GM19351 (cell line): ENCODE data around the gene RPL9.
A peak's percentile ranks its signal among the peaks of the same experiment; 100 is the strongest.
"Not testable (repeated sequence)": the region's sequence is repeated elsewhere in the genome, so short reads cannot be mapped to it uniquely, and the experiment has no call there.

Source experiments
- ATAC-seq: cut with Tn5 transposase; IDR thresholded peaks from one replicate; pipeline ENCODE4 v1.9.1; 2021; ENCODE audit warnings: mild to moderate bottlenecking, moderate library complexity; ENCODE audit not compliant: unreplicated experiment

The RPL9 gene

GRCh38 chr4:39467464-39467863 lies 8.7 kb upstream of the RPL9 start:
- no peak for ATAC-seq

GRCh38 chr4:39466747-39467146 lies 8.0 kb upstream of the RPL9 start:
- ATAC-seq: no peak

- ATAC-seq: no peak
These were observed 6.3 kb upstream of the RPL9 start for GRCh38 chr4:39464886-39465501.

GRCh38 chr4:39458161-39458504 lies 589 bp downstream of the RPL9 start:
- ATAC-seq: not testable (repeated sequence)

GRCh38 chr4:39456946-39457763 lies 1.6 kb downstream of the RPL9 start:
- no peak for ATAC-seq

GRCh38 chr4:39455486-39455885 lies 3.2 kb downstream of the RPL9 start:
- no peak for ATAC-seq

- no peak for ATAC-seq
These were observed 5.0 kb downstream of the RPL9 start for GRCh38 chr4:39453738-39454137.

GRCh38 chr4:39452860-39453587 lies 5.7 kb downstream of the RPL9 start:
- ATAC-seq: no peak

- no peak for ATAC-seq
These were observed 6.4 kb downstream of the RPL9 start for GRCh38 chr4:39452153-39452859.

- ATAC-seq: no peak
These were observed 7.2 kb downstream of the RPL9 start for GRCh38 chr4:39451423-39452023.

- no peak for ATAC-seq
These were observed 8.1 kb downstream of the RPL9 start for GRCh38 chr4:39450618-39451017.

- peak; percentile 88 for ATAC-seq
These were observed 11.7 kb downstream of the RPL9 start for GRCh38 chr4:39446842-39447573.

- no peak for ATAC-seq
These were observed 12.3 kb downstream of the RPL9 start for GRCh38 chr4:39446483-39446841.

- no peak for ATAC-seq
These were observed 15.7 kb downstream of the RPL9 start for GRCh38 chr4:39442998-39443397.

GRCh38 chr4:39441593-39441992 lies 17.1 kb downstream of the RPL9 start:
- no peak for ATAC-seq

GRCh38 chr4:39435659-39436563 lies 22.8 kb downstream of the RPL9 start:
- ATAC-seq: no peak

GRCh38 chr4:39433878-39434492 lies 24.7 kb downstream of the RPL9 start:
- no peak for ATAC-seq

- ATAC-seq: no peak
These were observed 29.0 kb downstream of the RPL9 start for GRCh38 chr4:39429476-39430334.
